Activated CD4-positive, alpha-beta T cell treated with anti-CD3 and anti-CD28 coated beads for 36 hours (primary cell): Measurements from ENCODE around the gene GATA3. TPM values are rescaled to one million over a fixed set of nuclear protein-coding genes. Genes with fewer than 3 reads are reported as not detected.

Experiments
- ATAC-seq: fragments of 200-7000 bp; cut with Tn5 transposase; one replicate; pipeline ENCODE4 v1.10.0; 2021; ENCODE audit warnings: mild to moderate bottlenecking, moderate library complexity
- CTCF ChIA-PET: fragments of 350-600 bp; sonication (Branson Sonifier 250); formaldehyde crosslinking; loops from one replicate; lab custom pipeline; 2021; ENCODE audit warnings: antibody characterized with exemption; lab: Charles Lee
- POLR2A ChIA-PET: fragments of 350-600 bp; sonication (Branson Sonifier 250); formaldehyde crosslinking; loops from one replicate; lab custom pipeline; 2021; ENCODE audit warnings: antibody characterized with exemption, inconsistent platforms; lab: Charles Lee
- DNase-seq: peaks from one replicate; pipeline ENCODE4 v3.0.0-alpha.2; 2020
- H3K27ac Mint-ChIP-seq: one replicate; pipeline ENCODE4 v1.8.0; 2021; ENCODE audit warnings: mixed read lengths
- H3K27me3 Mint-ChIP-seq: one replicate; pipeline ENCODE4 v1.8.0; 2021; ENCODE audit warnings: mixed read lengths
- H3K36me3 Mint-ChIP-seq: one replicate; pipeline ENCODE4 v1.8.0; 2021; ENCODE audit warnings: low read depth, mixed read lengths
- H3K4me1 Mint-ChIP-seq: one replicate; pipeline ENCODE4 v1.8.0; 2021; ENCODE audit warnings: mixed read lengths
- H3K4me3 Mint-ChIP-seq: one replicate; pipeline ENCODE4 v1.8.0; 2021; ENCODE audit warnings: mild to moderate bottlenecking, moderate library complexity, mixed read lengths
- H3K9me3 Mint-ChIP-seq: one replicate; pipeline ENCODE4 v1.8.0; 2021; ENCODE audit warnings: low read depth, mixed read lengths
- intact Hi-C, 2 experiments: fragments of 100-400 bp; cut with DNase I in 1 of 2; cut with micrococcal nuclease in 1 of 2; formaldehyde crosslinking; loops; one replicate each; pipeline versions ENCODE4 v1.14.2 to v1.15.1; 2022 to 2024; cut with DNase I, micrococcal nuclease
- total RNA-seq, 2 experiments: library from RNA; stranded (reverse); gene quantifications; one replicate each; pipeline ENCODE4 v1.2.3, GENCODE V29; 2021

GATA3 gene
- total RNA-seq, 2 experiments from 2014 or later: 23.5 to 30.2 TPM

- CTCF ChIA-PET: no interaction called here
- ATAC-seq: no peak
These were observed 49.5 kb downstream of the GATA3 start for GRCh38 chr10:8104005-8104404.

DNA sequence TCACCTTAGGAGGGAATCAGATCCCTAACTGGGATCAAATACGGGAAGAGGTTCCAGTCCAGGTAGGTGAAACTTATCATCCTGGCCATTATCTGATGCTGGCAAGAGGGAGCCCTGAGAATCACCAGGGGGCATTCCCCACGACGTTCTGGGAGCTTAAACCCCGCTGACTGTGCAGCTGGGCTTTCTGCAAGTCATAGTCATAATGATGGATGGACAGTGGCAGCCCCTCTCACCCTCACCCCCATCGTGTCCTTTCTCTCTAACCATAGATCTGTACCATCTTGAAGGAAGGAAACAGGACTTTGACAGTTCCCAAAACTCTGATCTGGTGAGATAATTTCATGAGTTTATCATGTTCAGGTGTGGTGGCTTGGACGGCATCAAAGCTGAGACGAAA is 50.2 kb downstream of the GATA3 start:
- Mint-ChIP-seq H3K4me1 (peaks cover 6% of the 10 kb centered on the region), H3K4me3 (no peak overlapping the region), H3K27me3 (no peaks in the 10 kb centered on the region), H3K36me3 (no peaks in the 10 kb centered on the region), H3K9me3 (no peaks in the 10 kb centered on the region), H3K27ac (no peak overlapping the region)
- intact Hi-C loops: no loop called here
- POLR2A ChIA-PET: no interaction called here
- ATAC-seq (no peak), DNase-seq (no peak)
- CTCF ChIA-PET: no interaction called here

More at GRCh38 chr10:8104005-8104404, 49.5 kb downstream of the GATA3 start:
- Mint-ChIP-seq H3K4me3 (no peak overlapping the region), H3K36me3 (no peaks in the 10 kb centered on the region), H3K27ac (no peak overlapping the region), H3K4me1 (peaks cover 6% of the 10 kb centered on the region), H3K9me3 (no peaks in the 10 kb centered on the region), H3K27me3 (no peaks in the 10 kb centered on the region)
- POLR2A ChIA-PET: interaction anchor here (0.7 kb wide), 1 partner anchor 11 kb away, joined by 3 read pairs; no protein-coding TSS in a partner anchor
- intact Hi-C loops: no loop called here
- DNase-seq: no peak

DNA sequence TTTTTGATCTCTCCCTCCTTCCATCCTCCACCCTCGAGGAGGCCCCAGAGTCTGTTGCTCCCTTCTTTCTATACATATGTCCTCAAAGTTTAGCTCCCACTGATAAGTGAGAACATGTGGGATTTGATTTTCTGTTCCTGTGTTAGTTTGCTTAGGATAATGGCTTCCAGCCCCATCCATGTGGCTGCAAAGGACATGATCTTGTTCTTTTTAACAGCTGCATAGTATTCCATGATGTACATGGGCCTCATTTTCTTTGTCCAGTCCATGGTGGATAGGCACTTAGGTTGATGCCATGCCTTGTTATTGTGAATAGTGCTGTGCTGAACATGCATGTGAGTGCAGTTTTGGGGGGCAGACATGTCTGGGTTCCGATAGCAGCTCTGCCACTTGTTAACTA is 51.4 kb downstream of the GATA3 start:
- no peak overlapping the region for H3K4me3 Mint-ChIP-seq
- no peak overlapping the region for H3K27ac Mint-ChIP-seq
- H3K27me3 Mint-ChIP-seq: no peaks in the 10 kb centered on the region
- H3K9me3 Mint-ChIP-seq: no peaks in the 10 kb centered on the region
- intact Hi-C loops: no loop called here
- CTCF ChIA-PET: no interaction called here
- POLR2A ChIA-PET: no interaction called here
- no peaks in the 10 kb centered on the region for H3K36me3 Mint-ChIP-seq
- ATAC-seq (no peak), DNase-seq (no peak)
- peaks cover 6% of the 10 kb centered on the region for H3K4me1 Mint-ChIP-seq

DNA sequence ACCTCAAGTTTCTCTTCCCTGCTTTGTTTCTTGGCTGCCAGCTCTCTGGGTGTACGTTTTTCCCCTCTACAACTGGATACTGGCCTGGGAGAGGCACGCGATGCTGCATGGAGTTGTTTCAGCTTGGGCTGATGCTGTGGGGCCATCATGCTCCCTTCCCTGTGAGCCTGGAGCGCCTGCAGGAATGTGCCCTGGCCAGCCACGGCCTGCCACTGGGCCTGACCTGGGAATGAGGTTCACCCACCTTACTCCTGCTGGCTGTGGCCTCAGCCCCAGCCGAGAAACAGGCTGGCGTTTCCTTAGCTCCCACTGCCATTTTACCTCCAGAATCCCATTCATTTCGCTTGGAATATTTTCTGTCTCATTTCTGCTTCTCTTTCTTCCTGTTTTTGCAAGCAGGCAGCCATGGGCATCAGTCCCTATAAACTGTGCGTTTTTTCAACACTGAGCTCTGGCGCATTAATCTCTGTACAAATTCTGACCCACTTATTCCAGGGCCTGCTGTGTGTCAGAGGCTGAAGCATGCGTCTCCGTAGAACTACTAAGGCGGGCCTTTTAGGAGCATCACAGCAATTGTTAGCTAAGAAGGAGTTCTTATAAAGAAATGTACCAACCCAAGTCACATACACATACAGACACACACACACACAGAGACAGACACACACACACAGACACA is 57.9 kb downstream of the GATA3 start:
- Mint-ChIP-seq H3K27ac (no peak overlapping the region), H3K9me3 (no peaks in the 10 kb centered on the region), H3K4me1 (no peaks in the 10 kb centered on the region), H3K4me3 (no peak overlapping the region), H3K36me3 (no peaks in the 10 kb centered on the region), H3K27me3 (no peaks in the 10 kb centered on the region)
- CTCF ChIA-PET: no interaction called here
- intact Hi-C loops: no loop called here
- DNase-seq (no peak), ATAC-seq (no peak)
- POLR2A ChIA-PET: no interaction called here

- ChIA-PET CTCF (no interaction called here), POLR2A (no interaction called here)
- intact Hi-C loops: no loop called here
- Mint-ChIP-seq H3K27me3 (no peaks in the 10 kb centered on the region), H3K36me3 (no peaks in the 10 kb centered on the region), H3K4me3 (no peak overlapping the region), H3K27ac (no peak overlapping the region), H3K4me1 (no peaks in the 10 kb centered on the region), H3K9me3 (no peaks in the 10 kb centered on the region)
- ATAC-seq (no peak), DNase-seq (no peak)
These were observed 58.5 kb downstream of the GATA3 start for GRCh38 chr10:8112942-8113442.

- CTCF ChIA-PET: no interaction called here
- H3K9me3 Mint-ChIP-seq: no peaks in the 10 kb centered on the region
- no peak overlapping the region for H3K4me3 Mint-ChIP-seq
- intact Hi-C loops: no loop called here
- no peaks in the 10 kb centered on the region for H3K4me1 Mint-ChIP-seq
- no peaks in the 10 kb centered on the region for H3K27me3 Mint-ChIP-seq
- no peak for ATAC-seq
- H3K27ac Mint-ChIP-seq: no peak overlapping the region
- no peak for DNase-seq
- POLR2A ChIA-PET: no interaction called here
- no peaks in the 10 kb centered on the region for H3K36me3 Mint-ChIP-seq
These were observed 59.1 kb downstream of the GATA3 start for GRCh38 chr10:8113616-8114015.

DNA sequence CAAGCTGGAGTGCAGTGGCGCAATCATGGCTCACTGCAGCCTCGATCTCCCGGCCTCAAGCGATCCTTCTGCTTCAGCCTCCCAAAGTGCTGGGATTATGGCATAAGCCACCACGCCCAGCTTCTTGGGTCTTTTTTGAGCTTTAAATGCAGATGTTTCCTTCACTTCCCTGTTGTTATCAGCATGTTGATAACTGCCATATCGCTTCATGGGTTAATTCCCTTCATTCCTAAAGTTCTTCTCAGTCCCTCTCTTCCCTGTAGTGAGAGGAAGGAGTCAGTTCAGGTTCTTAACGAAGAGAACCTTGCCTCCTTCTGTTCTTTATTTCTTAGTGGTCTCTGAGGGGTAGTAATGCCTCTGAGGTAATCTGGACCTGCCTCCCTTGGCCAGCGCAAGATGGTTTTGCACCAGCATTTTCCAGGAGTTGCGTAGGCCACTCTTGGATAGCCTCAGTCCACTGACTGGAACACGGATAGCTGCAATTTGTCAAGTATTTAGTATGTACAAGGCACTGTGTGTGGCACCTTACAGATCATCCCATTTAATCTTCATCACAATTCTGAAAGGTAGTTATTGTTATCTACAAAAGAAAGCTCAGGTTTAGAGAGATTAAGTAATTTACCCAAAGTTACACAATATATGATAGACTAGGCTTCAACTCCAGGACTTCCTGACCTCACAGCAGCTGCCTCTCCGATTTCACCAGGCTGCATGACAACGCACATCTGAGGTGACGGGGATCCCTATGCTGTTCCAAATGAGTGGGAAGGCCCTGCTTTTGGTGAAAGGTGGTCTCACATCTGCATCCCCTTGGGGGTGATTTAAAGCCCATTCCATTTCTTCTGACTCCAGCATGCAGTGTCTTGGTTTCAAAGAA is 60.5 kb downstream of the GATA3 start:
- ATAC-seq: no peak
- Mint-ChIP-seq H3K36me3 (no peaks in the 10 kb centered on the region), H3K4me3 (no peak overlapping the region), H3K4me1 (no peaks in the 10 kb centered on the region), H3K9me3 (no peaks in the 10 kb centered on the region), H3K27me3 (no peaks in the 10 kb centered on the region), H3K27ac (no peak overlapping the region)
- no peak for DNase-seq
- ChIA-PET CTCF (no interaction called here), POLR2A (interaction anchor here (0.6 kb wide), 1 partner anchor 11 kb away, joined by 3 read pairs; no protein-coding TSS in a partner anchor)
- intact Hi-C loops: no loop called here

- Mint-ChIP-seq H3K9me3 (no peaks in the 10 kb centered on the region), H3K27me3 (no peaks in the 10 kb centered on the region), H3K27ac (no peak overlapping the region), H3K36me3 (no peaks in the 10 kb centered on the region), H3K4me3 (no peak overlapping the region), H3K4me1 (no peaks in the 10 kb centered on the region)
- ATAC-seq: no peak
- intact Hi-C loops: no loop called here
- ChIA-PET POLR2A (no interaction called here), CTCF (no interaction called here)
- no peak for DNase-seq
These were observed 61.1 kb downstream of the GATA3 start for GRCh38 chr10:8115618-8115980.

DNA sequence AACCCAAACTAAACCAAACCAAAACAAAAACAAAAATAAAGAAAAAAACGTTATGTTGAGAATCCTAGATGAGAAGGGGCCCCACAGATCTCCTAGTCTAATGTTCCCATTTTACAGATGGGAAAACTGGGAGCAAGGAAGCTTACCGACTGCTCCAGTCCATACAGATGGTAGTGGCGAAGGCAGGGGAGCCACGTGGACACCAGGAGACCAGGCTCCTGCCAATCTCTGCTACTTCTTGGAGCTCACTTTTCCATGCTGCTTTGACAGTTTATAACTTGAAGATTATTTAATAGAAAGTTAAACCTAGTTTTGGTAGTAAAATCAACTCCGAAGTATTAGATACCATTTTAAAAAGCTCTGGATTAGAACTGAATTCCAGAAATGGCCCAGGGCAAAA is 62.0 kb downstream of the GATA3 start:
- CTCF ChIA-PET: interaction anchor here (0.6 kb wide), 1 partner anchor 74 kb away, joined by 3 read pairs; no protein-coding TSS in a partner anchor

DNA sequence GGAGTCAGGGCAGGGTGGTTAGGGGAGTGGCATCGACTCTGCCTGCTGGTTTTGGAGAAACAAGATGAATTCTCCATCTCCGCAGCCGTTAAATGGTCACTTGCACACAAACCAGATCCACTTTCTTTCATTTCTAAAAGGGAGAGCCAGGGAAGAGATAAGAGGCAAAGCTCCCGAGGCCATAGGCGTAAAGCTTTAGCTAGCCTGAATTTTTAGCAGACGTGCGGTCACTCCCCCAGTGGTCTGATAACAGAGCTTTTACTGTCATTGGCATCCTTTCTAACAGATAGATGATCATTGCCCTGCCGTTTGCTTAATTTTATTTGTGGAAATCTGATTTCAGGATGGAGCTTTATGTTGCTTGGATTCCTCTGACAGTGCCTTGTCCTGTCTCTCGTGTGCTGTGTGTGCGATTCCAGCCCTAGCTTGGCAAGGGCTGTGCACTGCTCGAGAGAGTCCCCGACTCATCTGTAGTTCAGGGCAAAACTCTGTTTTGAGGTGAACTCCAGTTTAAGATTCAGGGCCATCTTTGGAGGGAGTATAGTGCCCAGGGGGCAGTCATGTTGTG is 62.5 kb downstream of the GATA3 start:
- H3K4me3 Mint-ChIP-seq: no peak overlapping the region
- ATAC-seq (no peak), DNase-seq (no peak)
- no peaks in the 10 kb centered on the region for H3K4me1 Mint-ChIP-seq
- H3K27ac Mint-ChIP-seq: no peak overlapping the region
- ChIA-PET POLR2A (no interaction called here), CTCF (interaction anchor here (0.6 kb wide), 1 partner anchor 74 kb away, joined by 3 read pairs; no protein-coding TSS in a partner anchor)
- H3K36me3 Mint-ChIP-seq: no peaks in the 10 kb centered on the region
- intact Hi-C loops: no loop called here
- no peaks in the 10 kb centered on the region for H3K9me3 Mint-ChIP-seq
- H3K27me3 Mint-ChIP-seq: no peaks in the 10 kb centered on the region

More for the DNA sequence above, 62.0 kb downstream of the GATA3 start:
- Mint-ChIP-seq H3K27ac (no peak overlapping the region), H3K9me3 (no peaks in the 10 kb centered on the region), H3K4me1 (no peaks in the 10 kb centered on the region), H3K4me3 (no peak overlapping the region), H3K36me3 (no peaks in the 10 kb centered on the region), H3K27me3 (no peaks in the 10 kb centered on the region)
- POLR2A ChIA-PET: no interaction called here
- intact Hi-C loops: no loop called here
- ATAC-seq (no peak), DNase-seq (no peak)

GRCh38 chr10:8121201-8121890 is 66.9 kb downstream of the GATA3 start:
- H3K36me3 Mint-ChIP-seq: no peaks in the 10 kb centered on the region
- H3K4me3 Mint-ChIP-seq: no peak overlapping the region
- ATAC-seq (no peak), DNase-seq (no peak)
- ChIA-PET CTCF (no interaction called here), POLR2A (no interaction called here)
- H3K4me1 Mint-ChIP-seq: no peaks in the 10 kb centered on the region
- intact Hi-C loops: loop anchor here in 1 of 2 experiments (1.0 kb wide), 1 partner anchor 12 kb away; no protein-coding TSS in a partner anchor
- no peaks in the 10 kb centered on the region for H3K27me3 Mint-ChIP-seq
- no peaks in the 10 kb centered on the region for H3K9me3 Mint-ChIP-seq
- H3K27ac Mint-ChIP-seq: no peak overlapping the region
